Vagina (tissue), 2 donors: Measurements from ENCODE around the gene KRTAP10-7.
"Not testable (repeated sequence)": the region's sequence is repeated elsewhere in the genome, so short reads cannot be mapped to it uniquely, and the experiment has no call there.

ENCODE experiments used
- POLR2A ChIP-seq, 2 donors: fragments of 450-650 bp; IDR thresholded peaks; one replicate each; pipeline ENCODE4 v1.6.1; 2017; ENCODE audit warnings: antibody characterized with exemption in 2 of 2, mild to moderate bottlenecking in 2 of 2, moderate library complexity in 2 of 2
- TF ChIP-seq, protein P1 (sequence below), 3 experiments: fragments of 450-650 bp in 2 of 3; fragments of 200-600 bp in 1 of 3; sonication (generic) in 1 of 3; IDR thresholded peaks; one replicate each; pipeline ENCODE4 v1.5.1; 2017 to 2019; ENCODE audit warnings: antibody characterized with exemption in 3 of 3, mild to moderate bottlenecking in 2 of 3, moderate library complexity in 2 of 3

- TF ChIP-seq, protein P1, sequence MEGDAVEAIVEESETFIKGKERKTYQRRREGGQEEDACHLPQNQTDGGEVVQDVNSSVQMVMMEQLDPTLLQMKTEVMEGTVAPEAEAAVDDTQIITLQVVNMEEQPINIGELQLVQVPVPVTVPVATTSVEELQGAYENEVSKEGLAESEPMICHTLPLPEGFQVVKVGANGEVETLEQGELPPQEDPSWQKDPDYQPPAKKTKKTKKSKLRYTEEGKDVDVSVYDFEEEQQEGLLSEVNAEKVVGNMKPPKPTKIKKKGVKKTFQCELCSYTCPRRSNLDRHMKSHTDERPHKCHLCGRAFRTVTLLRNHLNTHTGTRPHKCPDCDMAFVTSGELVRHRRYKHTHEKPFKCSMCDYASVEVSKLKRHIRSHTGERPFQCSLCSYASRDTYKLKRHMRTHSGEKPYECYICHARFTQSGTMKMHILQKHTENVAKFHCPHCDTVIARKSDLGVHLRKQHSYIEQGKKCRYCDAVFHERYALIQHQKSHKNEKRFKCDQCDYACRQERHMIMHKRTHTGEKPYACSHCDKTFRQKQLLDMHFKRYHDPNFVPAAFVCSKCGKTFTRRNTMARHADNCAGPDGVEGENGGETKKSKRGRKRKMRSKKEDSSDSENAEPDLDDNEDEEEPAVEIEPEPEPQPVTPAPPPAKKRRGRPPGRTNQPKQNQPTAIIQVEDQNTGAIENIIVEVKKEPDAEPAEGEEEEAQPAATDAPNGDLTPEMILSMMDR (IDR thresholded peaks at IDR 0.05): not testable (repeated sequence)
- not testable (repeated sequence) for TF ChIP-seq POLR2A (IDR thresholded peaks at IDR 0.05)
These were observed 8.6 kb upstream of the KRTAP10-7 start for GRCh38 chr21:44591801-44592130.
